Kidney epithelial cell (primary cell): ENCODE data around the gene ZFX. TPM values are rescaled to one million over a fixed set of nuclear protein-coding genes. Genes with fewer than 3 reads are reported as not detected.

Experiments
- DNase-seq: peaks from one replicate; pipeline ENCODE4 v3.0.0-alpha.2; 2010; ENCODE audit warnings: low read depth
- H3K27me3 ChIP-seq: 2 replicates; pipeline ENCODE4 v1.6.0; 2011; ENCODE audit warnings: low read length; ENCODE audit not compliant: control insufficient read depth, insufficient read depth
- H3K36me3 ChIP-seq: 2 replicates; pipeline ENCODE4 v1.5.1; 2011; ENCODE audit warnings: low read length; ENCODE audit not compliant: control insufficient read depth, insufficient read depth
- H3K4me3 ChIP-seq: 2 replicates; pipeline ENCODE4 v1.5.1; 2011; ENCODE audit warnings: low read depth, mild to moderate bottlenecking, control low read depth, low read length
- total RNA-seq: library from RNA; depleted of rRNA; stranded (reverse); fragments of >200 nt; gene quantifications from 2 replicates; pipeline ENCODE4 v1.2.3, GENCODE V29; 2015
- TF ChIP-seq, protein P1 (sequence below): IDR thresholded peaks from 2 replicates; pipeline ENCODE4 v1.5.1; 2011; ENCODE audit warnings: mild to moderate bottlenecking, moderate library complexity, low read length, control low read depth, inconsistent platforms; ENCODE audit not compliant: insufficient read depth, poor library complexity, severe bottlenecking

Gene ZFX
- total RNA-seq, 1 donor from 2014 or later, result 19.7 TPM

DNA sequence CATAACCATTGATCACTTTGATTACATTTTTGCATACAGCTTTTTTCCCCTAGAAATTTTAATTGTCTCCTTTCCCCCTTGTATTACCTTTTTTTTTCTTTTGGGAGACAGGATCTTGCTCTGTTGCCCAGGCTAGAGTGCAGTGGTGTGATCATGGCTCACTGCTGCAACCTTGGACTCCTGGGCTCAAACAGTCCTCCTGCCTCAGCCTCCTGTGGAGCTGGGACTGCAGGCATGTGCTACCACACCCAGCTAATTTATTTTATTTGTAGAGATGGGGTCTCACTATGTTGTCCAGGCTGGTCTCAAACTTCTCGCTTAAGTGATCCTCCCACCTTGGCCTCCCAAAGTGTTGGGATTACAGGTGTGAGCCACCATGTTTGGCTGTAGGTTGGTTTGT, 47.0 kb downstream of the ZFX start:
- DNase-seq, result no peak
- TF ChIP-seq, protein P1, sequence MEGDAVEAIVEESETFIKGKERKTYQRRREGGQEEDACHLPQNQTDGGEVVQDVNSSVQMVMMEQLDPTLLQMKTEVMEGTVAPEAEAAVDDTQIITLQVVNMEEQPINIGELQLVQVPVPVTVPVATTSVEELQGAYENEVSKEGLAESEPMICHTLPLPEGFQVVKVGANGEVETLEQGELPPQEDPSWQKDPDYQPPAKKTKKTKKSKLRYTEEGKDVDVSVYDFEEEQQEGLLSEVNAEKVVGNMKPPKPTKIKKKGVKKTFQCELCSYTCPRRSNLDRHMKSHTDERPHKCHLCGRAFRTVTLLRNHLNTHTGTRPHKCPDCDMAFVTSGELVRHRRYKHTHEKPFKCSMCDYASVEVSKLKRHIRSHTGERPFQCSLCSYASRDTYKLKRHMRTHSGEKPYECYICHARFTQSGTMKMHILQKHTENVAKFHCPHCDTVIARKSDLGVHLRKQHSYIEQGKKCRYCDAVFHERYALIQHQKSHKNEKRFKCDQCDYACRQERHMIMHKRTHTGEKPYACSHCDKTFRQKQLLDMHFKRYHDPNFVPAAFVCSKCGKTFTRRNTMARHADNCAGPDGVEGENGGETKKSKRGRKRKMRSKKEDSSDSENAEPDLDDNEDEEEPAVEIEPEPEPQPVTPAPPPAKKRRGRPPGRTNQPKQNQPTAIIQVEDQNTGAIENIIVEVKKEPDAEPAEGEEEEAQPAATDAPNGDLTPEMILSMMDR, result no peak
- Histone ChIP-seq H3K36me3 (no peaks in the 10 kb centered on the region), H3K4me3 (no peak overlapping the region), H3K27me3 (no peaks in the 10 kb centered on the region)

GRCh38 chrX:24198101-24198500, 48.6 kb downstream of the ZFX start:
- no peak for DNase-seq
- H3K36me3 ChIP-seq, result peaks cover 1% of the 10 kb centered on the region
- no peaks in the 10 kb centered on the region for H3K27me3 ChIP-seq
- no peak overlapping the region for H3K4me3 ChIP-seq
- TF ChIP-seq, protein P1, result no peak

GRCh38 chrX:24200133-24200532, 50.6 kb downstream of the ZFX start:
- Histone ChIP-seq H3K4me3 (no peak overlapping the region), H3K27me3 (no peaks in the 10 kb centered on the region), H3K36me3 (peaks cover 1% of the 10 kb centered on the region)
- no peak for DNase-seq
- TF ChIP-seq, protein P1, result no peak

GRCh38 chrX:24201216-24201615, 51.7 kb downstream of the ZFX start:
- H3K4me3 ChIP-seq, result no peak overlapping the region
- DNase-seq, result no peak

GRCh38 chrX:24202465-24203031, 53.0 kb downstream of the ZFX start:
- TF ChIP-seq, protein P1, result no peak
- Histone ChIP-seq H3K27me3 (no peaks in the 10 kb centered on the region), H3K36me3 (peaks cover 1% of the 10 kb centered on the region), H3K4me3 (no peak overlapping the region)
- DNase-seq, result no peak

More at GRCh38 chrX:24201216-24201615, 51.7 kb downstream of the ZFX start:
- Histone ChIP-seq H3K36me3 (peaks cover 1% of the 10 kb centered on the region), H3K27me3 (no peaks in the 10 kb centered on the region)
- TF ChIP-seq, protein P1, result no peak
